ENCODE results near the gene TMEM269. TPM values are rescaled to one million over a fixed set of nuclear protein-coding genes. Genes with fewer than 3 reads are reported as not detected.

The TMEM269 gene
- total and polyA plus RNA-seq, 9 of the 15 experiments (the other 6 are each of a cell fraction or from before 2014, with no cell fraction given): 0.09 to 0.49 (median 0.21) TPM

DNA sequence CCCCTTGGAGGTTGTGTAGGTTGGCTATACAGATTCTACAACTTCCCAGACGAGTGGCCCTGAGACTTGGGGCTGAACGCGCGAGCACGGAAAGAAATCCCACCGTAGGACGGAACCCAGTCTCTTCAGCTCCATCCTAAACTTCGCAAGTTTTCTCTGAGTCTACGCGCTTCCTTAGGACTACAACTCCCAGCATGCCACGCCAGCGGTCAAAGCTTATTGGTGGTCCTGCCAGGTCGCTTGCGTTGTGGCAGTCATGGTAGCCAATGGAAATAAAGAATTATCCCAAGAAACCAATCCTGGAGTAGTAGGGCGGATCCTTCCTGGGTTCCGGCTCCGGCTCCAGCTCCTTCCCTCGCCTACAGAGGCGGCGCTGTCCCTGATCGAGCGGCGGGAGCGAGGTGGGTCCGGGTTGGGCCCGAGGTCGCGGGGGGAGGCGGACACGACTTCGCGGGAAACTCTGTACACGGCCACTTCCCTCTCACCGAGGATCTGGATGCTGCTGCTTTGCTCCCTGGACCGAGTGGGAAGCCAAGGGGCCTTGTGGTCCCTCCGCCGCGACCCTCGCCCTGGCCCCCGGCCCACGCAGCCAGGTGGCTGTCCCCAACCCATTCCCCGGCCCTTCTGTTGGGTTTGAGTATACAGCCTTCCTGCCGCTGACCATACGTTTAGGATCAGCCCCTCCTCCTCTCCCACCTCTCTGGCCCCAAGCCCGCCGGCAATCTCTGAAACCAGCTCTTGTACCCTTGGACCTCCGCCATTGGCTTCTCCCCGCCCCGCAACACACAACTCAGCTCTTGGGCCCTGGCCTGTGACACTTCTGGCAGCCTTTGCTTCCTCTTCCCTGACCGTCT lies 61.7 kb downstream of the TMEM269 start, which contains the start of gene ZNF691 (continued):
- TF ChIP-seq, protein P1, sequence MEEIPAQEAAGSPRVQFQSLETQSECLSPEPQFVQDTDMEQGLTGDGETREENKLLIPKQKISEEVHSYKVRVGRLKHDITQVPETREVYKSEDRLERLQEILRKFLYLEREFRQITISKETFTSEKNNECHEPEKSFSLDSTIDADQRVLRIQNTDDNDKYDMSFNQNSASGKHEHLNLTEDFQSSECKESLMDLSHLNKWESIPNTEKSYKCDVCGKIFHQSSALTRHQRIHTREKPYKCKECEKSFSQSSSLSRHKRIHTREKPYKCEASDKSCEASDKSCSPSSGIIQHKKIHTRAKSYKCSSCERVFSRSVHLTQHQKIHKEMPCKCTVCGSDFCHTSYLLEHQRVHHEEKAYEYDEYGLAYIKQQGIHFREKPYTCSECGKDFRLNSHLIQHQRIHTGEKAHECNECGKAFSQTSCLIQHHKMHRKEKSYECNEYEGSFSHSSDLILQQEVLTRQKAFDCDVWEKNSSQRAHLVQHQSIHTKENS (CRISPR knock-in tag; IDR thresholded peaks at IDR 0.05): no peak
- TF ChIP-seq, protein P2, sequence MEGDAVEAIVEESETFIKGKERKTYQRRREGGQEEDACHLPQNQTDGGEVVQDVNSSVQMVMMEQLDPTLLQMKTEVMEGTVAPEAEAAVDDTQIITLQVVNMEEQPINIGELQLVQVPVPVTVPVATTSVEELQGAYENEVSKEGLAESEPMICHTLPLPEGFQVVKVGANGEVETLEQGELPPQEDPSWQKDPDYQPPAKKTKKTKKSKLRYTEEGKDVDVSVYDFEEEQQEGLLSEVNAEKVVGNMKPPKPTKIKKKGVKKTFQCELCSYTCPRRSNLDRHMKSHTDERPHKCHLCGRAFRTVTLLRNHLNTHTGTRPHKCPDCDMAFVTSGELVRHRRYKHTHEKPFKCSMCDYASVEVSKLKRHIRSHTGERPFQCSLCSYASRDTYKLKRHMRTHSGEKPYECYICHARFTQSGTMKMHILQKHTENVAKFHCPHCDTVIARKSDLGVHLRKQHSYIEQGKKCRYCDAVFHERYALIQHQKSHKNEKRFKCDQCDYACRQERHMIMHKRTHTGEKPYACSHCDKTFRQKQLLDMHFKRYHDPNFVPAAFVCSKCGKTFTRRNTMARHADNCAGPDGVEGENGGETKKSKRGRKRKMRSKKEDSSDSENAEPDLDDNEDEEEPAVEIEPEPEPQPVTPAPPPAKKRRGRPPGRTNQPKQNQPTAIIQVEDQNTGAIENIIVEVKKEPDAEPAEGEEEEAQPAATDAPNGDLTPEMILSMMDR (IDR thresholded peaks at IDR 0.05 in 2 of 3, conservative IDR thresholded peaks at IDR 0.05 in 1 of 3; ENCODE audit: insufficient read depth in 2 of 3, low read depth in 1 of 3, low read length in 3 of 3): peak; percentile 59 to 77 (median 62)
- no peak for TF ChIP-seq LARP7 (IDR thresholded peaks at IDR 0.05)
- TF ChIP-seq ATF1 (CRISPR knock-in tag; IDR thresholded peaks at IDR 0.05): no peak
- peak; percentile 81 for TF ChIP-seq ATF1 (tag; IDR thresholded peaks at IDR 0.05)
- peak; percentile 99 for TF ChIP-seq ZNF143 (CRISPR knock-in tag; IDR thresholded peaks at IDR 0.05)
- TF ChIP-seq, protein P3, sequence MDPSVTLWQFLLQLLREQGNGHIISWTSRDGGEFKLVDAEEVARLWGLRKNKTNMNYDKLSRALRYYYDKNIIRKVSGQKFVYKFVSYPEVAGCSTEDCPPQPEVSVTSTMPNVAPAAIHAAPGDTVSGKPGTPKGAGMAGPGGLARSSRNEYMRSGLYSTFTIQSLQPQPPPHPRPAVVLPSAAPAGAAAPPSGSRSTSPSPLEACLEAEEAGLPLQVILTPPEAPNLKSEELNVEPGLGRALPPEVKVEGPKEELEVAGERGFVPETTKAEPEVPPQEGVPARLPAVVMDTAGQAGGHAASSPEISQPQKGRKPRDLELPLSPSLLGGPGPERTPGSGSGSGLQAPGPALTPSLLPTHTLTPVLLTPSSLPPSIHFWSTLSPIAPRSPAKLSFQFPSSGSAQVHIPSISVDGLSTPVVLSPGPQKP (CRISPR knock-in tag; IDR thresholded peaks at IDR 0.05): no peak
- TF ChIP-seq MAFF (IDR thresholded peaks at IDR 0.05; ENCODE audit: low read length): no peak
- no peak for TF ChIP-seq POU5F1 (IDR thresholded peaks at IDR 0.05; ENCODE audit: borderline replicate concordance, low read depth, low read length, partially characterized antibody)
- TF ChIP-seq SAP30 (IDR thresholded peaks at IDR 0.05; ENCODE audit: borderline replicate concordance, insufficient read depth, low read depth, low read length, poor library complexity, severe bottlenecking): peak; percentile 53
- TF ChIP-seq NEUROD1 (IDR thresholded peaks at IDR 0.05; ENCODE audit: borderline replicate concordance, low read depth, low read length, partially characterized antibody): peak; percentile 96
- peak; percentile 92 for TF ChIP-seq ZBTB7A (IDR thresholded peaks at IDR 0.05; ENCODE audit: borderline replicate concordance, control insufficient read depth, low read depth, low read length)
- TF ChIP-seq, protein P4, sequence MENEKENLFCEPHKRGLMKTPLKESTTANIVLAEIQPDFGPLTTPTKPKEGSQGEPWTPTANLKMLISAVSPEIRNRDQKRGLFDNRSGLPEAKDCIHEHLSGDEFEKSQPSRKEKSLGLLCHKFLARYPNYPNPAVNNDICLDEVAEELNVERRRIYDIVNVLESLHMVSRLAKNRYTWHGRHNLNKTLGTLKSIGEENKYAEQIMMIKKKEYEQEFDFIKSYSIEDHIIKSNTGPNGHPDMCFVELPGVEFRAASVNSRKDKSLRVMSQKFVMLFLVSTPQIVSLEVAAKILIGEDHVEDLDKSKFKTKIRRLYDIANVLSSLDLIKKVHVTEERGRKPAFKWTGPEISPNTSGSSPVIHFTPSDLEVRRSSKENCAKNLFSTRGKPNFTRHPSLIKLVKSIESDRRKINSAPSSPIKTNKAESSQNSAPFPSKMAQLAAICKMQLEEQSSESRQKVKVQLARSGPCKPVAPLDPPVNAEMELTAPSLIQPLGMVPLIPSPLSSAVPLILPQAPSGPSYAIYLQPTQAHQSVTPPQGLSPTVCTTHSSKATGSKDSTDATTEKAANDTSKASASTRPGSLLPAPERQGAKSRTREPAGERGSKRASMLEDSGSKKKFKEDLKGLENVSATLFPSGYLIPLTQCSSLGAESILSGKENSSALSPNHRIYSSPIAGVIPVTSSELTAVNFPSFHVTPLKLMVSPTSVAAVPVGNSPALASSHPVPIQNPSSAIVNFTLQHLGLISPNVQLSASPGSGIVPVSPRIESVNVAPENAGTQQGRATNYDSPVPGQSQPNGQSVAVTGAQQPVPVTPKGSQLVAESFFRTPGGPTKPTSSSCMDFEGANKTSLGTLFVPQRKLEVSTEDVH (IDR thresholded peaks at IDR 0.05; ENCODE audit: low read depth, partially characterized antibody): peak; percentile 92
- TF ChIP-seq ZNF699 (CRISPR knock-in tag; IDR thresholded peaks at IDR 0.05; ENCODE audit: insufficient replicate concordance): no peak
- peak; percentile 44; the same call in 1 of the 2 replicates for TF ChIP-seq SOX6 (IDR thresholded peaks at IDR 0.05)
- TF ChIP-seq, protein P5, sequence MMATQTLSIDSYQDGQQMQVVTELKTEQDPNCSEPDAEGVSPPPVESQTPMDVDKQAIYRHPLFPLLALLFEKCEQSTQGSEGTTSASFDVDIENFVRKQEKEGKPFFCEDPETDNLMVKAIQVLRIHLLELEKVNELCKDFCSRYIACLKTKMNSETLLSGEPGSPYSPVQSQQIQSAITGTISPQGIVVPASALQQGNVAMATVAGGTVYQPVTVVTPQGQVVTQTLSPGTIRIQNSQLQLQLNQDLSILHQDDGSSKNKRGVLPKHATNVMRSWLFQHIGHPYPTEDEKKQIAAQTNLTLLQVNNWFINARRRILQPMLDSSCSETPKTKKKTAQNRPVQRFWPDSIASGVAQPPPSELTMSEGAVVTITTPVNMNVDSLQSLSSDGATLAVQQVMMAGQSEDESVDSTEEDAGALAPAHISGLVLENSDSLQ (IDR thresholded peaks at IDR 0.05): peak; percentile 100
